Ishikawa (cell line): ENCODE data around the gene RNF150.

Source experiments
- NFIC ChIP-seq: IDR thresholded peaks from 2 replicates; pipeline ENCODE4 v1.6.1; 2012
- TEAD4 ChIP-seq: IDR thresholded peaks from 2 replicates; pipeline ENCODE4 v1.6.1; 2012
- ZBTB7A ChIP-seq: IDR thresholded peaks from 2 replicates; pipeline ENCODE4 v1.6.1; 2012; ENCODE audit warnings: low read depth
- TF ChIP-seq, protein P1 (sequence below): IDR thresholded peaks from 2 replicates; pipeline ENCODE4 v1.6.1; 2012

DNA sequence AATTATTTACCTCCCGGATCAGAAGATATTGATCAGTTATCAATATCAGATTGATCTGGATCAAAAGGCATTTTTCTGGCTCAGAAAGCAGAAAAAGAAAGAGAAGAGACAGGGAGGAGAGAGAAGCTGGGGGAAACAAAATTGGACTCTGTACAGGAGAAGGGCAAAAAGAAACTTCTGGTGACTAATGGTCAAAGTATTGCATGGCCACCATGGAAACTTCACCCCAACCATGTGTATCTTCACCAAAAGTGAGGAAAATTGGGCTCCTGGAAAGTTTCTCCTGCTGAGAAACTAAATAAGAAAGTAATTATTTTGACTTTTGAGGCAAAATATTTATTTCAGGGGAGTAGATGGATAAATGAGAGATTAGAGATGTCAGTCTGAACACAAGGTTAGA lies 33.9 kb downstream of the RNF150 start:
- TF ChIP-seq NFIC (no peak), ZBTB7A (no peak), TEAD4 (no peak)
- TF ChIP-seq, protein P1, sequence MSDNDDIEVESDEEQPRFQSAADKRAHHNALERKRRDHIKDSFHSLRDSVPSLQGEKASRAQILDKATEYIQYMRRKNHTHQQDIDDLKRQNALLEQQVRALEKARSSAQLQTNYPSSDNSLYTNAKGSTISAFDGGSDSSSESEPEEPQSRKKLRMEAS, result no peak
